SK-N-SH (cell line): ENCODE data around the gene RICTOR. TPM values are rescaled to one million over a fixed set of nuclear protein-coding genes. Genes with fewer than 3 reads are reported as not detected.

Experiments
- CTCF ChIA-PET: fragments of 300-600, 350-600 bp; formaldehyde crosslinking; extraction: SDS; loops from one replicate; lab custom pipeline; 2021; lab: Yijun Ruan, JAX
- POLR2A ChIA-PET: fragments of 350-600 bp; sonication (Branson Sonifier 250); formaldehyde crosslinking; extraction: SDS; loops from one replicate; lab custom pipeline; 2020; ENCODE audit warnings: antibody characterized with exemption, inconsistent platforms; lab: Yijun Ruan, JAX
- DNase-seq: peaks from one replicate; pipeline ENCODE4 v3.0.0; 2012
- H2AFZ ChIP-seq: fragments of 200-600 bp; sonication (generic); 2 replicates; pipeline ENCODE4 v1.8.1; 2016; ENCODE audit warnings: antibody characterized with exemption, mild to moderate bottlenecking, low read depth
- H3F3A ChIP-seq: fragments of 200-600 bp; sonication (generic); replicated peaks from 2 replicates; pipeline ENCODE3; 2016; ENCODE audit warnings: antibody characterized with exemption, mild to moderate bottlenecking; ENCODE audit not compliant: insufficient read depth
- H3K27ac ChIP-seq, 2 experiments: fragments of 200-500 bp in 1 of 2; fragments of 200-600 bp in 1 of 2; sonication (Bioruptor generic) in 1 of 2; sonication (generic), shearing (Covaris generic) in 1 of 2; 2 replicates each; pipeline versions ENCODE4 v1.5.1 to v1.6.1; 2014 to 2016; ENCODE audit warnings: low read depth in 2 of 2, inconsistent platforms in 1 of 2, low read length in 1 of 2, mild to moderate bottlenecking in 1 of 2, mixed read lengths in 1 of 2
- H3K27me3 ChIP-seq: fragments of 200-600 bp; sonication (generic), shearing (Covaris generic); 2 replicates; pipeline ENCODE4 v1.6.1; 2016; ENCODE audit warnings: mixed run types; ENCODE audit not compliant: insufficient read depth
- H3K36me3 ChIP-seq, 2 experiments: fragments of 200-500 bp in 1 of 2; fragments of 200-600 bp in 1 of 2; sonication (Bioruptor generic) in 1 of 2; sonication (generic) in 1 of 2; replicated peaks in 1 of 2; 2 replicates each; pipeline versions ENCODE3 to v1.5.1; 2014 to 2016; ENCODE audit warnings: low read length in 1 of 2, mild to moderate bottlenecking in 1 of 2; ENCODE audit not compliant: insufficient read depth in 2 of 2, control insufficient read depth in 1 of 2
- H3K4me1 ChIP-seq, 2 experiments: fragments of 200-500 bp in 1 of 2; fragments of 200-600 bp in 1 of 2; sonication (Bioruptor generic) in 1 of 2; sonication (generic), shearing (Covaris generic) in 1 of 2; 2 replicates each; pipeline versions ENCODE4 v1.5.1 to v1.6.1; 2014 to 2016; ENCODE audit warnings: low read depth in 1 of 2, low read length in 1 of 2, mixed run types in 1 of 2; ENCODE audit not compliant: insufficient read depth in 2 of 2, control insufficient read depth in 1 of 2
- H3K4me2 ChIP-seq: fragments of 200-600 bp; sonication (generic), shearing (Covaris generic); 2 replicates; pipeline ENCODE4 v1.6.1; 2017; ENCODE audit warnings: mixed run types
- H3K4me3 ChIP-seq, 2 experiments: fragments of 200-500 bp in 1 of 2; fragments of 200-600 bp in 1 of 2; sonication (Bioruptor generic) in 1 of 2; sonication (generic), shearing (Covaris generic) in 1 of 2; 2 replicates each; pipeline versions ENCODE4 v1.5.1 to v1.8.1; 2014 to 2016; ENCODE audit warnings: low read depth in 2 of 2, inconsistent platforms in 1 of 2, low read length in 1 of 2, mild to moderate bottlenecking in 1 of 2, mixed read lengths in 1 of 2, moderate library complexity in 1 of 2
- H3K79me2 ChIP-seq: fragments of 200-600 bp; sonication (generic); 2 replicates; pipeline ENCODE4 v1.8.1; 2017; ENCODE audit warnings: mild to moderate bottlenecking; ENCODE audit not compliant: insufficient read depth
- H3K9ac ChIP-seq: fragments of 200-600 bp; sonication (generic); 2 replicates; pipeline ENCODE4 v1.6.1; 2017; ENCODE audit warnings: mixed run types
- H3K9me2 ChIP-seq: fragments of 200-600 bp; sonication (generic); 2 replicates; pipeline ENCODE4 v1.6.1; 2017; ENCODE audit warnings: mixed run types
- H3K9me3 ChIP-seq: fragments of 200-600 bp; sonication (generic); 2 replicates; pipeline ENCODE4 v1.6.1; 2017; ENCODE audit warnings: mixed run types, mild to moderate bottlenecking, moderate library complexity
- H4K20me1 ChIP-seq: fragments of 200-600 bp; sonication (generic); 2 replicates; pipeline ENCODE4 v1.6.1; 2017; ENCODE audit warnings: mild to moderate bottlenecking, mixed run types; ENCODE audit not compliant: insufficient read depth
- ELF1 ChIP-seq: IDR thresholded peaks from 2 replicates; pipeline ENCODE4 v1.4.0; 2012
- FOSL2 ChIP-seq: IDR thresholded peaks from 2 replicates; pipeline ENCODE4 v1.4.0; 2012; ENCODE audit warnings: low read depth, mild to moderate bottlenecking, moderate library complexity, borderline replicate concordance
- FOXJ3 ChIP-seq: sonication (generic); formaldehyde crosslinking; IDR thresholded peaks from 2 replicates; pipeline ENCODE4 v1.5.1; 2020; ENCODE audit warnings: mild to moderate bottlenecking, missing genetic modification reagents
- FOXM1 ChIP-seq: IDR thresholded peaks from 2 replicates; pipeline ENCODE4 v1.4.0; 2012; ENCODE audit warnings: low read depth, mild to moderate bottlenecking
- MXI1 ChIP-seq: IDR thresholded peaks from 2 replicates; pipeline ENCODE4 v1.6.1; 2012; ENCODE audit warnings: mild to moderate bottlenecking, low read depth, low read length, improper control_type of control experiment
- NRF1 ChIP-seq: IDR thresholded peaks from 2 replicates; pipeline ENCODE4 v1.6.1; 2012; ENCODE audit warnings: low read depth, mild to moderate bottlenecking, low read length
- REST ChIP-seq: IDR thresholded peaks from 2 replicates; pipeline ENCODE4 v1.6.1; 2012; ENCODE audit warnings: mild to moderate bottlenecking, low read depth, low read length, moderate library complexity
- TEAD4 ChIP-seq: IDR thresholded peaks from 2 replicates; pipeline ENCODE4 v1.4.0; 2012; ENCODE audit warnings: mild to moderate bottlenecking, borderline replicate concordance; ENCODE audit not compliant: insufficient read depth
- WGBS: methylation state at CpG from one replicate; pipeline ENCODE4 v1.1.6; 2017; ENCODE audit warnings: low lambda C conversion rate; 5-methylcytosine and 5-hydroxymethylcytosine counted together
- polyA plus RNA-seq, 3 experiments: library from polyadenylated mRNA; depleted of rRNA; stranded (reverse); fragments of >200 nt; gene quantifications; 2 replicates each; pipeline ENCODE4 v1.2.3, GENCODE V29; 2012
- TF ChIP-seq, protein P1 (sequence below): fragments of 200-600 bp; sonication (generic); IDR thresholded peaks from 2 replicates; pipeline ENCODE4 v1.6.1; 2017; ENCODE audit warnings: antibody characterized with exemption, mild to moderate bottlenecking, moderate library complexity
- TF ChIP-seq, protein P2 (sequence below): IDR thresholded peaks from 2 replicates; pipeline ENCODE4 v1.4.0; 2012; ENCODE audit warnings: low read depth
- TF ChIP-seq, protein P3 (sequence below): IDR thresholded peaks from 2 replicates; pipeline ENCODE4 v1.4.0; 2012; ENCODE audit warnings: low read depth, borderline replicate concordance
- TF ChIP-seq, protein P4 (sequence below): IDR thresholded peaks from 2 replicates; pipeline ENCODE4; 2012

Gene RICTOR
- polyA plus RNA-seq, 1 of the 3 experiments (the other 2 are of a cell fraction) = 1.6 TPM

DNA sequence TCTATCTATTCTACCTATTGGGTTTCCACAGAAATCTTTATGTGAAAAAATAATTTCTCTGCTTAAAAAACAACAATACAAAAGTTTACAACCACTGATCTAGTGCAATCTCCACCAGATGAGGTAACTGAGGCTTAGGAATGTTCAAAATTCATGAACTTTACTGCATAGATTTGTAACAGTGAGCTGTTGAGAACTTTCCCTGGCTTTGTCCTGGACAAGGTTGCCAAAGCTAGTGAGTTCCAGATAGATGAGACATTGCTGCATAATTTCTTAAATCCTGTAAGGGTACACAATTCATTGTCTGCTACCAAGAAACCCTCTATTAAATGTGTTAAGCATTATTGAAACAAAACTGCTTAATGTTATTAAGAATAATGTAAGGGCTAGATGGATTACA lies 125.7 kb downstream of the RICTOR start:
- Histone ChIP-seq H3K9ac (no peak overlapping the region), H3K27me3 (no peaks in the 10 kb centered on the region), H4K20me1 (no peaks in the 10 kb centered on the region), H3K4me2 (no peak overlapping the region), H3K9me3 (no peaks in the 10 kb centered on the region), H3F3A (peaks cover 6% of the 10 kb centered on the region), H2AFZ (no peak overlapping the region), H3K4me3 (no peak overlapping the region), H3K79me2 (no peaks in the 10 kb centered on the region), H3K36me3 (peaks cover 84 to 94% of the 10 kb centered on the region in 2 experiments), H3K27ac (no peak overlapping the region), H3K4me1 (peaks cover 0 to 6% of the 10 kb centered on the region in 2 experiments; a peak in 1 of 4 replicates), H3K9me2 (no peaks in the 10 kb centered on the region)
- DNase-seq = no peak
- ChIA-PET CTCF (interaction anchor here (0.6 to 2.0 kb wide), 5 partner anchors 15 to 507 kb away, joined by 4 to 6 read pairs (median 5); no protein-coding TSS in a partner anchor), POLR2A (no interaction called here)
- TF ChIP-seq, protein P1, sequence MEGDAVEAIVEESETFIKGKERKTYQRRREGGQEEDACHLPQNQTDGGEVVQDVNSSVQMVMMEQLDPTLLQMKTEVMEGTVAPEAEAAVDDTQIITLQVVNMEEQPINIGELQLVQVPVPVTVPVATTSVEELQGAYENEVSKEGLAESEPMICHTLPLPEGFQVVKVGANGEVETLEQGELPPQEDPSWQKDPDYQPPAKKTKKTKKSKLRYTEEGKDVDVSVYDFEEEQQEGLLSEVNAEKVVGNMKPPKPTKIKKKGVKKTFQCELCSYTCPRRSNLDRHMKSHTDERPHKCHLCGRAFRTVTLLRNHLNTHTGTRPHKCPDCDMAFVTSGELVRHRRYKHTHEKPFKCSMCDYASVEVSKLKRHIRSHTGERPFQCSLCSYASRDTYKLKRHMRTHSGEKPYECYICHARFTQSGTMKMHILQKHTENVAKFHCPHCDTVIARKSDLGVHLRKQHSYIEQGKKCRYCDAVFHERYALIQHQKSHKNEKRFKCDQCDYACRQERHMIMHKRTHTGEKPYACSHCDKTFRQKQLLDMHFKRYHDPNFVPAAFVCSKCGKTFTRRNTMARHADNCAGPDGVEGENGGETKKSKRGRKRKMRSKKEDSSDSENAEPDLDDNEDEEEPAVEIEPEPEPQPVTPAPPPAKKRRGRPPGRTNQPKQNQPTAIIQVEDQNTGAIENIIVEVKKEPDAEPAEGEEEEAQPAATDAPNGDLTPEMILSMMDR = no peak
- TF ChIP-seq MXI1 (no peak), REST (no peak), FOXM1 (no peak), FOXJ3 (CRISPR knock-in tag) (no peak), ELF1 (no peak), NRF1 (no peak)
- TF ChIP-seq, protein P2, sequence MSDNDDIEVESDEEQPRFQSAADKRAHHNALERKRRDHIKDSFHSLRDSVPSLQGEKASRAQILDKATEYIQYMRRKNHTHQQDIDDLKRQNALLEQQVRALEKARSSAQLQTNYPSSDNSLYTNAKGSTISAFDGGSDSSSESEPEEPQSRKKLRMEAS = no peak
- TF ChIP-seq, protein P3, sequence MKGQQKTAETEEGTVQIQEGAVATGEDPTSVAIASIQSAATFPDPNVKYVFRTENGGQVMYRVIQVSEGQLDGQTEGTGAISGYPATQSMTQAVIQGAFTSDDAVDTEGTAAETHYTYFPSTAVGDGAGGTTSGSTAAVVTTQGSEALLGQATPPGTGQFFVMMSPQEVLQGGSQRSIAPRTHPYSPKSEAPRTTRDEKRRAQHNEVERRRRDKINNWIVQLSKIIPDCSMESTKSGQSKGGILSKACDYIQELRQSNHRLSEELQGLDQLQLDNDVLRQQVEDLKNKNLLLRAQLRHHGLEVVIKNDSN = no peak

GRCh38 chr5:38944282-38944681 lies 129.9 kb downstream of the RICTOR start:
- Histone ChIP-seq H3K27me3 (no peaks in the 10 kb centered on the region), H3K9ac (no peak overlapping the region), H4K20me1 (no peaks in the 10 kb centered on the region), H3K9me2 (no peaks in the 10 kb centered on the region), H3K4me2 (no peak overlapping the region), H3K79me2 (no peaks in the 10 kb centered on the region), H3K27ac (no peak overlapping the region), H3K4me1 (peaks cover 0 to 10% of the 10 kb centered on the region in 2 experiments; a peak in 1 of 4 replicates), H3K36me3 (peaks cover 75 to 78% of the 10 kb centered on the region in 2 experiments), H3K9me3 (no peaks in the 10 kb centered on the region), H2AFZ (no peak overlapping the region), H3F3A (peaks cover 6% of the 10 kb centered on the region), H3K4me3 (no peak overlapping the region)
- no peak for DNase-seq
- ChIA-PET POLR2A (interaction anchor here (0.6 kb wide), 1 partner anchor 1578 kb away, joined by 10 read pairs; no protein-coding TSS in a partner anchor), CTCF (interaction anchor here (0.9 to 1.8 kb wide), 2 partner anchors 20 to 22 kb away, joined by 3 to 7 read pairs; no protein-coding TSS in a partner anchor)
- TF ChIP-seq REST (no peak), FOXJ3 (CRISPR knock-in tag) (no peak), FOXM1 (no peak), FOSL2 (no peak), TEAD4 (no peak)
- TF ChIP-seq, protein P4, sequence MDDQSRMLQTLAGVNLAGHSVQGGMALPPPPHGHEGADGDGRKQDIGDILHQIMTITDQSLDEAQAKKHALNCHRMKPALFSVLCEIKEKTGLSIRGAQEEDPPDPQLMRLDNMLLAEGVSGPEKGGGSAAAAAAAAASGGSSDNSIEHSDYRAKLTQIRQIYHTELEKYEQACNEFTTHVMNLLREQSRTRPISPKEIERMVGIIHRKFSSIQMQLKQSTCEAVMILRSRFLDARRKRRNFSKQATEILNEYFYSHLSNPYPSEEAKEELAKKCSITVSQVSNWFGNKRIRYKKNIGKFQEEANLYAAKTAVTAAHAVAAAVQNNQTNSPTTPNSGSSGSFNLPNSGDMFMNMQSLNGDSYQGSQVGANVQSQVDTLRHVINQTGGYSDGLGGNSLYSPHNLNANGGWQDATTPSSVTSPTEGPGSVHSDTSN = no peak
- 81% methylated on average over 4 of the region's 4 CpGs for WGBS
